ENCODE results near the gene CCR6. TPM values are rescaled to one million over a fixed set of nuclear protein-coding genes. Genes with fewer than 3 reads are reported as not detected.

CCR6 gene
- total and polyA plus RNA-seq, 2 of the 13 experiments (the other 11 are each of a cell fraction or from before 2014, with no cell fraction given) = 4.5 to 8.7 TPM

- TF ChIP-seq KDM6A (CRISPR knock-in tag; IDR thresholded peaks at IDR 0.05; ENCODE audit: low read depth) = peak; percentile 80
- TF ChIP-seq ZBTB2 (CRISPR knock-in tag; IDR thresholded peaks at IDR 0.05; ENCODE audit: low read depth) = no peak
- no peak for TF ChIP-seq ZNF788 (CRISPR knock-in tag; IDR thresholded peaks at IDR 0.05; ENCODE audit: borderline replicate concordance)
- TF ChIP-seq SIN3A (IDR thresholded peaks at IDR 0.05; ENCODE audit: borderline replicate concordance, low read depth, low read length) = no peak
- no peak for TF ChIP-seq ZSCAN21 (CRISPR knock-in tag; IDR thresholded peaks at IDR 0.05; ENCODE audit: borderline replicate concordance)
- no peak for TF ChIP-seq HBP1 (CRISPR knock-in tag; IDR thresholded peaks at IDR 0.05; ENCODE audit: low read depth)
- no peak for TF ChIP-seq ZNF251 (CRISPR knock-in tag; IDR thresholded peaks at IDR 0.05)
- TF ChIP-seq ATF6 (CRISPR knock-in tag; conservative IDR thresholded peaks at IDR 0.05) = no peak
- no peak for TF ChIP-seq TSC22D2 (CRISPR knock-in tag; IDR thresholded peaks at IDR 0.05; ENCODE audit: borderline replicate concordance)
- TF ChIP-seq ZNF30 (CRISPR knock-in tag; IDR thresholded peaks at IDR 0.05) = no peak
- TF ChIP-seq HOMEZ (CRISPR knock-in tag; IDR thresholded peaks at IDR 0.05; ENCODE audit: low read depth) = peak; percentile 76; the same call in 1 of the 2 replicates
- TF ChIP-seq CEBPZ (IDR thresholded peaks at IDR 0.05; ENCODE audit: low read length) = no peak
- TF ChIP-seq ZNF713 (CRISPR knock-in tag; IDR thresholded peaks at IDR 0.05) = no peak
- no peak for TF ChIP-seq NFRKB (IDR thresholded peaks at IDR 0.05)
- no peak for TF ChIP-seq ELK4 (CRISPR knock-in tag; IDR thresholded peaks at IDR 0.05; ENCODE audit: borderline replicate concordance)
- TF ChIP-seq SNRNP70 (IDR thresholded peaks at IDR 0.05; ENCODE audit: low read depth, low read length) = no peak
- peak; percentile 69; the same call in 1 of the 2 replicates for TF ChIP-seq ZSCAN9 (CRISPR knock-in tag; IDR thresholded peaks at IDR 0.05; ENCODE audit: borderline replicate concordance)
- TF ChIP-seq SPEN (CRISPR knock-in tag; IDR thresholded peaks at IDR 0.05; ENCODE audit: low read depth) = no peak
These were observed at the start of gene CCR6 (continued) for GRCh38 chr6:167122827-167123657.

Data from HepG2 (cell line).